HepG2 (cell line): ENCODE measurements around the gene TMEM107. TPM values are rescaled to one million over a fixed set of nuclear protein-coding genes. Genes with fewer than 3 reads are reported as not detected.

ENCODE experiments used
- CC2D1A ChIP-seq: sonication (generic); formaldehyde crosslinking; IDR thresholded peaks from 2 replicates; pipeline ENCODE4 v1.8.1; 2023; ENCODE audit warnings: mild to moderate bottlenecking, missing genetic modification reagents
- EP300 ChIP-seq, 3 experiments: sonication (generic) in 1 of 3; formaldehyde crosslinking in 1 of 3; IDR thresholded peaks; 2 replicates each; pipeline versions ENCODE4 v1.5.1 to v1.6.1; 2011 to 2020; ENCODE audit warnings: low read depth in 2 of 3, low read length in 2 of 3, borderline replicate concordance in 1 of 3, improper control_type of control experiment in 1 of 3, mild to moderate bottlenecking in 1 of 3, missing genetic modification reagents in 1 of 3, moderate library complexity in 1 of 3
- FOXK1 ChIP-seq: sonication (generic); formaldehyde crosslinking; IDR thresholded peaks from 2 replicates; pipeline ENCODE4 v1.4.0; 2020; ENCODE audit warnings: low read depth, missing genetic modification reagents, borderline replicate concordance
- FOXP1 ChIP-seq, 2 experiments: fragments of 450-650 bp in 1 of 2; IDR thresholded peaks; 2 replicates each; pipeline ENCODE4 v1.6.1; 2017 to 2018; ENCODE audit warnings: antibody characterized with exemption in 1 of 2
- GATAD1 ChIP-seq: IDR thresholded peaks from 2 replicates; pipeline ENCODE4 v1.6.1; 2016; ENCODE audit warnings: missing genetic modification reagents, missing compliant biosample characterization
- NCOA2 ChIP-seq: sonication (generic); formaldehyde crosslinking; IDR thresholded peaks from 2 replicates; pipeline ENCODE4 v1.8.0; 2022; ENCODE audit warnings: inconsistent platforms
- NFYC ChIP-seq: IDR thresholded peaks from 2 replicates; pipeline ENCODE4 v1.6.1; 2016; ENCODE audit warnings: missing genetic modification reagents, missing compliant biosample characterization
- NR2F1 ChIP-seq, 2 experiments: fragments of 450-650 bp in 1 of 2; formaldehyde crosslinking in 1 of 2; IDR thresholded peaks; 2 replicates each; pipeline versions ENCODE4 v1.5.0 to v1.6.1; 2016 to 2020; ENCODE audit warnings: mild to moderate bottlenecking in 1 of 2, missing compliant biosample characterization in 1 of 2, missing genetic modification reagents in 1 of 2, moderate library complexity in 1 of 2
- ZBTB38 ChIP-seq: sonication (generic); formaldehyde crosslinking; IDR thresholded peaks from 2 replicates; pipeline ENCODE4 v1.5.1; 2020; ENCODE audit warnings: mild to moderate bottlenecking, missing genetic modification reagents
- ZNF558 ChIP-seq: sonication (generic); formaldehyde crosslinking; IDR thresholded peaks from 2 replicates; pipeline ENCODE4 v1.9.0; 2022; ENCODE audit warnings: mild to moderate bottlenecking, missing genetic modification reagents, borderline replicate concordance
- ZNF577 ChIP-seq: sonication (generic); formaldehyde crosslinking; IDR thresholded peaks from 2 replicates; pipeline ENCODE4 v1.4.0; 2020; ENCODE audit warnings: mild to moderate bottlenecking, low read depth, missing genetic modification reagents, borderline replicate concordance
- ZNF792 ChIP-seq: IDR thresholded peaks from 2 replicates; pipeline ENCODE4 v1.6.1; 2016
- ZSCAN9 ChIP-seq: IDR thresholded peaks from 2 replicates; pipeline ENCODE4 v1.6.1; 2016; ENCODE audit warnings: borderline replicate concordance
- polyA plus RNA-seq, 8 experiments: library from polyadenylated mRNA; depleted of rRNA in 3 of 8; stranded (reverse) in 7 of 8; unstranded in 1 of 8; fragments of >200 nt; fragmentation: Illumina TruSeq in 4 of 8; extraction: Trizol in 4 of 8; gene quantifications; 2 replicates each; pipeline versions ENCODE4 v1.2.1 to v1.2.3, GENCODE V29; 2011 to 2016; ENCODE audit warnings: low read depth in 4 of 8, missing spikeins in 1 of 8, mixed read lengths in 1 of 8; ENCODE audit not compliant: insufficient read depth in 1 of 8
- total RNA-seq, 5 experiments: library from RNA; depleted of rRNA; stranded (reverse); fragments of >200 nt; fragmentation: Illumina TruSeq; extraction: Trizol; gene quantifications; 2 replicates each; pipeline ENCODE4 v1.2.3, GENCODE V29; 2016; ENCODE audit warnings: low read depth in 1 of 5
- TF ChIP-seq, protein P1 (sequence below): sonication (generic); formaldehyde crosslinking; IDR thresholded peaks from 2 replicates; pipeline ENCODE4 v1.4.0; 2020; ENCODE audit warnings: missing genetic modification reagents, borderline replicate concordance
- TF ChIP-seq, protein P2 (sequence below): sonication (generic); formaldehyde crosslinking; IDR thresholded peaks from 2 replicates; pipeline ENCODE4 v1.4.0; 2020; ENCODE audit warnings: missing genetic modification reagents, borderline replicate concordance
- TF ChIP-seq, protein P3 (sequence below), 2 experiments: fragments of 450-650 bp in 1 of 2; sonication (generic) in 1 of 2; formaldehyde crosslinking; IDR thresholded peaks; 2 replicates each; pipeline versions ENCODE4 v1.5.0 to v1.8.0; 2020 to 2022; ENCODE audit warnings: mild to moderate bottlenecking in 1 of 2, missing genetic modification reagents in 1 of 2
- TF ChIP-seq, protein P4 (sequence below), 2 experiments: sonication (generic) in 1 of 2; formaldehyde crosslinking in 1 of 2; IDR thresholded peaks; 2 replicates each; pipeline versions ENCODE4 v1.4.0 to v1.6.1; 2018 to 2020; ENCODE audit warnings: missing genetic modification reagents in 2 of 2, borderline replicate concordance in 1 of 2, low read depth in 1 of 2, mild to moderate bottlenecking in 1 of 2, missing biosample characterization in 1 of 2

Gene TMEM107
- total and polyA plus RNA-seq, 2 of the 13 experiments (the other 11 are each of a cell fraction or from before 2014, with no cell fraction given), result 7.2 to 15.3 TPM

DNA sequence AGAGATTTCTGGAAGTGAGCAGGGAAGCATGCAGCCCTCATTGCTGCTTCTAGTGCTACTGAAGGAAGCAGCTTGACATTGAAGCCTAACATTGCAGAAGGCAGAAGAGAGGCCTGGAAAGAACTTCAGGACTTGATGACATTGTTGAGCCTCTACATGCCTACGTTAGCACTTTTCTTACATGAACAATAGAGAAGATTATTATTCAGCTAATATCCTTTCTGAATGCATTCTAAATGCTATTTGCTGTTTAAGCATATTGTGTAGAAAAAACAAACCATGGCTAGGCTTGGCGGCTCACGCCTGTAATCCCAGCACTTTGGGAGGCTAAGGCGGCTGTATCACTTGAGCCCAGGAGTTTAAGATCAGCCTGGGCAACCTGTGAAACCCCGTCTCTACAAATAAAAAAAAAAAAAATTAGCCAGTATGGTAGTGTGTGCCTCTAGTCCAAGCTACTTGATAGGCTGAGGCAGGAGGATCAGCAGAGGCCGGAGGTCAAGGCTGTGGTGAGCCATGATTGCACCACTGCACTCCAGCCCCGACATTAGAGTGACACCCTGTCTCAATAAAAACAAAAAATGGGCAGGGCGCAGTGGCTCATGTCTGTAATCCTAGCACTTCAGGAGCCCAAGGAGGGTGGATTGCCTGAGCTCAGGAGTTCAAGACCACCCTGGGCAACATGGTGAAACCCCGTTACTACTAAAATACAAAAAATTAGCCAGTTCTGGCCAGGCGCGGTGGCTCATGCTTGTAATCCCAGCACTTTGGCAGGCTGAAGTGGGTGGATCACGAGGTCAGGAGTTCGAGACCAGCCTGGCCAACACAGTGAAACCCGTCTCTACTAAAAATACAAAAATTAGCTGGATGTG lies 36.4 kb upstream of the TMEM107 start (continued):
- TF ChIP-seq ZNF792 (CRISPR knock-in tag) (peak; percentile 55; the same call in 1 of the 2 replicates), NCOA2 (CRISPR knock-in tag) (peak; percentile 75), EP300 (IDR thresholded peaks at IDR 0.05; ENCODE audit: low read depth in 2 of 2, low read length in 2 of 2) (peak in 1 of 2 experiments; percentile 59; a peak in 2 of 4 replicates), EP300 (CRISPR knock-in tag; IDR thresholded peaks at IDR 0.05; ENCODE audit: borderline replicate concordance) (no peak; the same call in 1 of the 2 replicates), ZNF558 (CRISPR knock-in tag) (no peak), ZNF577 (no peak), NFYC (peak; percentile 63), ZBTB38 (CRISPR knock-in tag) (no peak), ZSCAN9 (CRISPR knock-in tag) (0 out of 2 replicates have a peak, but pooled peaks have one; percentile 25), NR2F1 (CRISPR knock-in tag; IDR thresholded peaks at IDR 0.05) (peak; percentile 94 to 96), GATAD1 (CRISPR knock-in tag) (peak; percentile 40; the same call in 1 of the 2 replicates), FOXP1 (IDR thresholded peaks at IDR 0.05) (no peak), FOXP1 (CRISPR knock-in tag; IDR thresholded peaks at IDR 0.05) (peak; percentile 46; the same call in 1 of the 2 replicates), CC2D1A (CRISPR knock-in tag) (no peak), FOXK1 (CRISPR knock-in tag) (peak; percentile 54; the same call in 1 of the 2 replicates)
- TF ChIP-seq, protein P1, sequence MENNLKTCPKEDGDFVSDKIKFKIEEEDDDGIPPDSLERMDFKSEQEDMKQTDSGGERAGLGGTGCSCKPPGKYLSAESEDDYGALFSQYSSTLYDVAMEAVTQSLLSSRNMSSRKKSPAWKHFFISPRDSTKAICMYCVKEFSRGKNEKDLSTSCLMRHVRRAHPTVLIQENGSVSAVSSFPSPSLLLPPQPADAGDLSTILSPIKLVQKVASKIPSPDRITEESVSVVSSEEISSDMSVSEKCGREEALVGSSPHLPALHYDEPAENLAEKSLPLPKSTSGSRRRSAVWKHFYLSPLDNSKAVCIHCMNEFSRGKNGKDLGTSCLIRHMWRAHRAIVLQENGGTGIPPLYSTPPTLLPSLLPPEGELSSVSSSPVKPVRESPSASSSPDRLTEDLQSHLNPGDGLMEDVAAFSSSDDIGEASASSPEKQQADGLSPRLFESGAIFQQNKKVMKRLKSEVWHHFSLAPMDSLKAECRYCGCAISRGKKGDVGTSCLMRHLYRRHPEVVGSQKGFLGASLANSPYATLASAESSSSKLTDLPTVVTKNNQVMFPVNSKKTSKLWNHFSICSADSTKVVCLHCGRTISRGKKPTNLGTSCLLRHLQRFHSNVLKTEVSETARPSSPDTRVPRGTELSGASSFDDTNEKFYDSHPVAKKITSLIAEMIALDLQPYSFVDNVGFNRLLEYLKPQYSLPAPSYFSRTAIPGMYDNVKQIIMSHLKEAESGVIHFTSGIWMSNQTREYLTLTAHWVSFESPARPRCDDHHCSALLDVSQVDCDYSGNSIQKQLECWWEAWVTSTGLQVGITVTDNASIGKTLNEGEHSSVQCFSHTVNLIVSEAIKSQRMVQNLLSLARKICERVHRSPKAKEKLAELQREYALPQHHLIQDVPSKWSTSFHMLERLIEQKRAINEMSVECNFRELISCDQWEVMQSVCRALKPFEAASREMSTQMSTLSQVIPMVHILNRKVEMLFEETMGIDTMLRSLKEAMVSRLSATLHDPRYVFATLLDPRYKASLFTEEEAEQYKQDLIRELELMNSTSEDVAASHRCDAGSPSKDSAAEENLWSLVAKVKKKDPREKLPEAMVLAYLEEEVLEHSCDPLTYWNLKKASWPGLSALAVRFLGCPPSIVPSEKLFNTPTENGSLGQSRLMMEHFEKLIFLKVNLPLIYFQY (CRISPR knock-in tag), result no peak
- TF ChIP-seq, protein P2, sequence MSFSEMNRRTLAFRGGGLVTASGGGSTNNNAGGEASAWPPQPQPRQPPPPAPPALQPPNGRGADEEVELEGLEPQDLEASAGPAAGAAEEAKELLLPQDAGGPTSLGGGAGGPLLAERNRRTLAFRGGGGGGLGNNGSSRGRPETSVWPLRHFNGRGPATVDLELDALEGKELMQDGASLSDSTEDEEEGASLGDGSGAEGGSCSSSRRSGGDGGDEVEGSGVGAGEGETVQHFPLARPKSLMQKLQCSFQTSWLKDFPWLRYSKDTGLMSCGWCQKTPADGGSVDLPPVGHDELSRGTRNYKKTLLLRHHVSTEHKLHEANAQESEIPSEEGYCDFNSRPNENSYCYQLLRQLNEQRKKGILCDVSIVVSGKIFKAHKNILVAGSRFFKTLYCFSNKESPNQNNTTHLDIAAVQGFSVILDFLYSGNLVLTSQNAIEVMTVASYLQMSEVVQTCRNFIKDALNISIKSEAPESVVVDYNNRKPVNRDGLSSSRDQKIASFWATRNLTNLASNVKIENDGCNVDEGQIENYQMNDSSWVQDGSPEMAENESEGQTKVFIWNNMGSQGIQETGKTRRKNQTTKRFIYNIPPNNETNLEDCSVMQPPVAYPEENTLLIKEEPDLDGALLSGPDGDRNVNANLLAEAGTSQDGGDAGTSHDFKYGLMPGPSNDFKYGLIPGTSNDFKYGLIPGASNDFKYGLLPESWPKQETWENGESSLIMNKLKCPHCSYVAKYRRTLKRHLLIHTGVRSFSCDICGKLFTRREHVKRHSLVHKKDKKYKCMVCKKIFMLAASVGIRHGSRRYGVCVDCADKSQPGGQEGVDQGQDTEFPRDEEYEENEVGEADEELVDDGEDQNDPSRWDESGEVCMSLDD, result no peak
- TF ChIP-seq, protein P3, sequence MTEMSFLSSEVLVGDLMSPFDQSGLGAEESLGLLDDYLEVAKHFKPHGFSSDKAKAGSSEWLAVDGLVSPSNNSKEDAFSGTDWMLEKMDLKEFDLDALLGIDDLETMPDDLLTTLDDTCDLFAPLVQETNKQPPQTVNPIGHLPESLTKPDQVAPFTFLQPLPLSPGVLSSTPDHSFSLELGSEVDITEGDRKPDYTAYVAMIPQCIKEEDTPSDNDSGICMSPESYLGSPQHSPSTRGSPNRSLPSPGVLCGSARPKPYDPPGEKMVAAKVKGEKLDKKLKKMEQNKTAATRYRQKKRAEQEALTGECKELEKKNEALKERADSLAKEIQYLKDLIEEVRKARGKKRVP (CRISPR knock-in tag; IDR thresholded peaks at IDR 0.05), result peak in 1 of 2 experiments; percentile 59; a peak in 1 of 4 replicates
- TF ChIP-seq, protein P4, sequence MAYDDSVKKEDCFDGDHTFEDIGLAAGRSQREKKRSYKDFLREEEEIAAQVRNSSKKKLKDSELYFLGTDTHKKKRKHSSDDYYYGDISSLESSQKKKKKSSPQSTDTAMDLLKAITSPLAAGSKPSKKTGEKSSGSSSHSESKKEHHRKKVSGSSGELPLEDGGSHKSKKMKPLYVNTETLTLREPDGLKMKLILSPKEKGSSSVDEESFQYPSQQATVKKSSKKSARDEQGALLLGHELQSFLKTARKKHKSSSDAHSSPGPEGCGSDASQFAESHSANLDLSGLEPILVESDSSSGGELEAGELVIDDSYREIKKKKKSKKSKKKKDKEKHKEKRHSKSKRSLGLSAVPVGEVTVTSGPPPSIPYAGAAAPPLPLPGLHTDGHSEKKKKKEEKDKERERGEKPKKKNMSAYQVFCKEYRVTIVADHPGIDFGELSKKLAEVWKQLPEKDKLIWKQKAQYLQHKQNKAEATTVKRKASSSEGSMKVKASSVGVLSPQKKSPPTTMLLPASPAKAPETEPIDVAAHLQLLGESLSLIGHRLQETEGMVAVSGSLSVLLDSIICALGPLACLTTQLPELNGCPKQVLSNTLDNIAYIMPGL (CRISPR knock-in tag; IDR thresholded peaks at IDR 0.05; ENCODE audit: borderline replicate concordance in 1 of 2, low read depth in 1 of 2), result peak; percentile 71 to 79
